Adrenal gland (tissue), 5 donors: ENCODE measurements around the gene DLX3.

Source experiments
- POLR2A ChIP-seq, 2 donors: fragments of 450-650 bp; IDR thresholded peaks; one replicate each; pipeline ENCODE4 v1.6.1; 2017; ENCODE audit warnings: antibody characterized with exemption in 2 of 2, mild to moderate bottlenecking in 2 of 2, moderate library complexity in 1 of 2
- TF ChIP-seq, protein P1 (sequence below), 6 experiments: fragments of 450-650 bp in 4 of 6; fragments of 200-600 bp in 2 of 6; sonication (generic) in 1 of 6; IDR thresholded peaks; 1 replicate in 5 of 6; 2 replicates in 1 of 6; pipeline versions ENCODE4 v1.5.1 to v1.8.0; 2016 to 2021; ENCODE audit warnings: antibody characterized with exemption in 6 of 6, mild to moderate bottlenecking in 2 of 6, moderate library complexity in 1 of 6
- donor health status: DM: no; HTN: no; CAD: no.

DNA sequence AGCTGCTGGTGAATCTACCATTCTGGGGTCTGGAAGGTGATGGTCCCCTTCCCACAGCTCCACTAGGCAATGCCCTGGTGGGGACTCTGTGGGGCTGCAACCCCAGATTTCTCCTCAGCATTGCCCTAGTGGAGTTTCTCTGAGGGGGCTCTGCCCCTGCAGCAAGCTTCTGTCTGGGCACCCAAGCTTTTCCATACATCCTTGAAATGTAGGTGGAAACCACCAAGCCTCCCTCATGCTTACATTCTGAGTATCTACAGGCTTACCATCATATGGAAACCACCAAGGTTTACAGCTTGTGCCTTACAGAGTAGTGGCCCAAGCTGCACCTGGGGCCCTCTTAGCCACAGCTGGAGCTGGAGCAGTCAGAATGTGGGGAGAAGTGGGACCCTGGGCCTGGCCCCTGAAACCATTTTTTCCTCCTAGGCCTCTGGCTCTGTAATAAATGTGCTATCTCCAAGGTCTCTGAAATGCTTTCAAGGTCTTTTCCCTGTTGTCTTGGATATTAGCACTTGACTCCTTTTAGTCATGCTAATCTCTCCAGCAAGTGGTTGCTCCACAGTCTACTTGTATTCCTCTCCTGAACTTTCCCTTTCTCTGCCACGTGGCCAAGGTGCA is 19.6 kb upstream of the DLX3 start:
- no peak for TF ChIP-seq POLR2A (IDR thresholded peaks at IDR 0.05)
- TF ChIP-seq, protein P1, sequence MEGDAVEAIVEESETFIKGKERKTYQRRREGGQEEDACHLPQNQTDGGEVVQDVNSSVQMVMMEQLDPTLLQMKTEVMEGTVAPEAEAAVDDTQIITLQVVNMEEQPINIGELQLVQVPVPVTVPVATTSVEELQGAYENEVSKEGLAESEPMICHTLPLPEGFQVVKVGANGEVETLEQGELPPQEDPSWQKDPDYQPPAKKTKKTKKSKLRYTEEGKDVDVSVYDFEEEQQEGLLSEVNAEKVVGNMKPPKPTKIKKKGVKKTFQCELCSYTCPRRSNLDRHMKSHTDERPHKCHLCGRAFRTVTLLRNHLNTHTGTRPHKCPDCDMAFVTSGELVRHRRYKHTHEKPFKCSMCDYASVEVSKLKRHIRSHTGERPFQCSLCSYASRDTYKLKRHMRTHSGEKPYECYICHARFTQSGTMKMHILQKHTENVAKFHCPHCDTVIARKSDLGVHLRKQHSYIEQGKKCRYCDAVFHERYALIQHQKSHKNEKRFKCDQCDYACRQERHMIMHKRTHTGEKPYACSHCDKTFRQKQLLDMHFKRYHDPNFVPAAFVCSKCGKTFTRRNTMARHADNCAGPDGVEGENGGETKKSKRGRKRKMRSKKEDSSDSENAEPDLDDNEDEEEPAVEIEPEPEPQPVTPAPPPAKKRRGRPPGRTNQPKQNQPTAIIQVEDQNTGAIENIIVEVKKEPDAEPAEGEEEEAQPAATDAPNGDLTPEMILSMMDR (IDR thresholded peaks at IDR 0.05), result no peak
